Measurements from ENCODE around the gene RPIA.

DNA sequence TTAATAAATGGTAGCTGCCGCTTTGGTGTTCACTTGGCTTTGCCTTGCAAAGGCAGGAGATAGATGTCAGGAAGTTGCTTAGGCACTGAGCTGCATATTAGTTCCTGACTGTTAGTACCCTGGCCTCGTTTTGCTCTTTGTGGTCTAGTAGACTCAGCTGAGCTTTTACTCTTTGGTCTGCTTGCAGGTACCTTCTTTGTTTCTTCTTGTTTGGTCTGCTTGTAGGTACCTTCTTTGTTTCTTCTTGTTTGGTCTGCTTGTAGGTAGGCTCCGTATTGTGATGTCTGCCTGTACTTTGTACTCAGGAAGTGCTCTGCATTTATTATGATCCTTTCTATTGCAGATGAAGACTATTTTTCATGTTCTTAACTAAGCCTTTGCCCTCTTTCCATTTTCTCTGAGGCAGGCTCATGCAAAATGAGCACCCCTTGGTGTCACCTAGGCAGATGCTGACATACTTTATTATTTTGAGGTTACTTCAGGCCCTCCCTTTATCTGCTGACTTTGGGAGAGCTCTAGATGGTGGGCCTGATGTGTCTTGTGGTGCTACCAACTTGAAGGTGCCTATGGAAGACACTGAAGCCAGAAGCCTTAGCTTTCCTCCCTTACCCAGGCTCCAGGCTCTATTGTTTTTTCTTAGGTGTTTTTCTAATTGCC, 6.0 kb downstream of the RPIA start:
- no peak for TF ChIP-seq POLR2A (IDR thresholded peaks at IDR 0.05)
- TF ChIP-seq, protein P1, sequence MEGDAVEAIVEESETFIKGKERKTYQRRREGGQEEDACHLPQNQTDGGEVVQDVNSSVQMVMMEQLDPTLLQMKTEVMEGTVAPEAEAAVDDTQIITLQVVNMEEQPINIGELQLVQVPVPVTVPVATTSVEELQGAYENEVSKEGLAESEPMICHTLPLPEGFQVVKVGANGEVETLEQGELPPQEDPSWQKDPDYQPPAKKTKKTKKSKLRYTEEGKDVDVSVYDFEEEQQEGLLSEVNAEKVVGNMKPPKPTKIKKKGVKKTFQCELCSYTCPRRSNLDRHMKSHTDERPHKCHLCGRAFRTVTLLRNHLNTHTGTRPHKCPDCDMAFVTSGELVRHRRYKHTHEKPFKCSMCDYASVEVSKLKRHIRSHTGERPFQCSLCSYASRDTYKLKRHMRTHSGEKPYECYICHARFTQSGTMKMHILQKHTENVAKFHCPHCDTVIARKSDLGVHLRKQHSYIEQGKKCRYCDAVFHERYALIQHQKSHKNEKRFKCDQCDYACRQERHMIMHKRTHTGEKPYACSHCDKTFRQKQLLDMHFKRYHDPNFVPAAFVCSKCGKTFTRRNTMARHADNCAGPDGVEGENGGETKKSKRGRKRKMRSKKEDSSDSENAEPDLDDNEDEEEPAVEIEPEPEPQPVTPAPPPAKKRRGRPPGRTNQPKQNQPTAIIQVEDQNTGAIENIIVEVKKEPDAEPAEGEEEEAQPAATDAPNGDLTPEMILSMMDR (IDR thresholded peaks at IDR 0.05): no peak

Data from Peyer's patch (tissue), 4 donors.